Measurements from ENCODE around the gene PRPF19.

PRPF19 gene

DNA sequence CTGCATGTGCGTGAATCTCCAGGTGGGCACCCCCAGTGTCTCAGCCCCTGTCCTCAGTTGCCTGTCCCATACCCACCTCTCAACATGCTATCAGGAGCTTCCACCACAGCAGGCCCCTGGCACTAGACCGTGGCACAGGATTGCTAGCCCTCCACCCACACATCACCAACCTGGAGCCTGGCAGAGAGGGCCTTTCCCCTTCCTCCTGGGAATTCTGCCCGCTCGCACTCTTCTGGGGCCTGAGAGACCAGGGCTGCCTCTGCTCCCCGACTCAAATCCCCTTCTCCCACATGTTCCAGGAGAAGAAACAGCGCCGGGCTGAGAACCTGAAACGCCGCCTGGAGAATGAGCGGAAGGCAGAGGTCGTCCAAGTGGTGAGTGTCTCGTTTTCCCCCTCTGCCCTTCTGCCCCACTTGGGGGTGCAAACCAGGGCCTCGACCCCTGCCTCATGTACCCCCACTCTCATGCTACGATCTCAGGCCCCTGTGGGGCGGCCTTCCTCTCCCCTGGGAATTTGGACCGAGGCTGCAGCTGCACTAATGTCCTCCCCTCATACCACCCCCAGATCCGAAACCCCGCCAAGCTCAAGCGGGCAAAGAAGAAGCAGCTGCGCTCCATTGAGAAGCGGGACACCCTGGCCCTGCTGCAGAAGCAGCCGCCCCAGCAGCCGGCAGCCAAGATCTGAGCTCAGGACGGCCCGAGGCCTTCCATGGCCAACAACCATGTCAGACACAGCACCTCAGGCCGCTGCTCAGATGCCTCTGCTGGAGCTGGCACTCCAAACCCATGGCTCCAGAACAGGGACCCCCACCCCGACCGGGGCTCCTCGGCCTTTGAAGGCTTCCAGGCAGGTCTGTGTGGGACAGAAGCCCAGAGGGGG is 56.5 kb downstream of the PRPF19 start:
- TF ChIP-seq, protein P1, sequence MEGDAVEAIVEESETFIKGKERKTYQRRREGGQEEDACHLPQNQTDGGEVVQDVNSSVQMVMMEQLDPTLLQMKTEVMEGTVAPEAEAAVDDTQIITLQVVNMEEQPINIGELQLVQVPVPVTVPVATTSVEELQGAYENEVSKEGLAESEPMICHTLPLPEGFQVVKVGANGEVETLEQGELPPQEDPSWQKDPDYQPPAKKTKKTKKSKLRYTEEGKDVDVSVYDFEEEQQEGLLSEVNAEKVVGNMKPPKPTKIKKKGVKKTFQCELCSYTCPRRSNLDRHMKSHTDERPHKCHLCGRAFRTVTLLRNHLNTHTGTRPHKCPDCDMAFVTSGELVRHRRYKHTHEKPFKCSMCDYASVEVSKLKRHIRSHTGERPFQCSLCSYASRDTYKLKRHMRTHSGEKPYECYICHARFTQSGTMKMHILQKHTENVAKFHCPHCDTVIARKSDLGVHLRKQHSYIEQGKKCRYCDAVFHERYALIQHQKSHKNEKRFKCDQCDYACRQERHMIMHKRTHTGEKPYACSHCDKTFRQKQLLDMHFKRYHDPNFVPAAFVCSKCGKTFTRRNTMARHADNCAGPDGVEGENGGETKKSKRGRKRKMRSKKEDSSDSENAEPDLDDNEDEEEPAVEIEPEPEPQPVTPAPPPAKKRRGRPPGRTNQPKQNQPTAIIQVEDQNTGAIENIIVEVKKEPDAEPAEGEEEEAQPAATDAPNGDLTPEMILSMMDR (IDR thresholded peaks at IDR 0.05; ENCODE audit: extremely low read depth, insufficient read depth, missing control alignments) = no peak
- in situ Hi-C loops (cut with MboI; ENCODE audit: low pct_unique_long_range_greater_than_20kb, low sequenced_read_pairs, unreplicated experiment) = loop anchor here (10.0 to 25.0 kb wide), 2 partner anchors 65 to 337 kb away; partner anchors contain the start of gene MS4A10

DNA sequence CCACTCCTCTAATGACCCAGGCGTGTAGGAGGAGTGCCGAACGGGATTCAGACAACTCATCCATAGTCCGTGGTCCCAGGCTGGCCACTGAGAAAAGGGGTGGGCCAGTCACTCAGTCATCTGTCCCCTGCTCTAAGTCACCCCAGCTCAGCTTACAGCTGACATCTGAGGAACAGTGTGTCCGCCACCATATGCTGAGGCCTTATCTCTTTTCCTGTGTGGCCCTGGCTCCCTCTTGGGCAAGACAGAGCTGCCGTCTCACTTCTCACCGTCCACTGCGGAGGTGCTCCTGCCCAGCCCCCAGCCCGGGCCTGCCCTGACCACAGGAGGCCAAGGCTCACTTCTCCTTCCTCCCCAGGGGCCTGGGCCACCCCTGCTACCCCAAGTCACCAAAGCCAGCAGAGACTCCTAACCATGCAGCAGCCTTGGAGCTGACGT is 57.7 kb downstream of the PRPF19 start:
- TF ChIP-seq, protein P1 (IDR thresholded peaks at IDR 0.05; ENCODE audit: extremely low read depth, insufficient read depth, missing control alignments) = no peak
- no peak for DNase-seq (ENCODE audit: low spot score)
- in situ Hi-C loops (cut with MboI; ENCODE audit: low pct_unique_long_range_greater_than_20kb, low sequenced_read_pairs, unreplicated experiment) = loop anchor here (25.0 kb wide), 1 partner anchor 339 kb away; no protein-coding TSS in a partner anchor

More for the DNA sequence above, 56.5 kb downstream of the PRPF19 start:
- DNase-seq (ENCODE audit: low spot score) = no peak

GRCh38 chr11:60847896-60848295 is 58.5 kb downstream of the PRPF19 start:
- in situ Hi-C loops (cut with MboI; ENCODE audit: low pct_unique_long_range_greater_than_20kb, low sequenced_read_pairs, unreplicated experiment) = loop anchor here (25.0 kb wide), 1 partner anchor 339 kb away; no protein-coding TSS in a partner anchor
- no peak for DNase-seq (ENCODE audit: low spot score)
- TF ChIP-seq, protein P1 (IDR thresholded peaks at IDR 0.05; ENCODE audit: extremely low read depth, insufficient read depth, missing control alignments) = no peak

GRCh38 chr11:60847281-60847680 is 59.1 kb downstream of the PRPF19 start:
- in situ Hi-C loops (cut with MboI; ENCODE audit: low pct_unique_long_range_greater_than_20kb, low sequenced_read_pairs, unreplicated experiment) = loop anchor here (25.0 kb wide), 1 partner anchor 340 kb away; no protein-coding TSS in a partner anchor
- TF ChIP-seq, protein P1 (IDR thresholded peaks at IDR 0.05; ENCODE audit: extremely low read depth, insufficient read depth, missing control alignments) = no peak
- no peak for DNase-seq (ENCODE audit: low spot score)

- in situ Hi-C loops (cut with MboI; ENCODE audit: low pct_unique_long_range_greater_than_20kb, low sequenced_read_pairs, unreplicated experiment) = loop anchor here (25.0 kb wide), 1 partner anchor 342 kb away; no protein-coding TSS in a partner anchor
- DNase-seq (ENCODE audit: low spot score) = no peak
- TF ChIP-seq, protein P1 (IDR thresholded peaks at IDR 0.05; ENCODE audit: extremely low read depth, insufficient read depth, missing control alignments) = no peak
Observed at GRCh38 chr11:60845338-60845737, 61.0 kb downstream of the PRPF19 start.

GRCh38 chr11:60844870-60845221 is 61.5 kb downstream of the PRPF19 start:
- in situ Hi-C loops (cut with MboI; ENCODE audit: low pct_unique_long_range_greater_than_20kb, low sequenced_read_pairs, unreplicated experiment) = loop anchor here (25.0 kb wide), 1 partner anchor 342 kb away; no protein-coding TSS in a partner anchor
- DNase-seq (ENCODE audit: low spot score) = no peak
- TF ChIP-seq, protein P1 (IDR thresholded peaks at IDR 0.05; ENCODE audit: extremely low read depth, insufficient read depth, missing control alignments) = no peak

Data from GM13977 (cell line).